ENCODE data around the gene INMT.

INMT gene

GRCh38 chr7:30745261-30745941 lies 6.5 kb upstream of the INMT start:
- DNase-seq (ENCODE audit: low read depth) = no peak
- no peak for TF ChIP-seq CTCF (conservative IDR thresholded peaks at IDR 0.05; ENCODE audit: control insufficient read depth, insufficient read depth, low read depth, low read length)
- H3K4me3 ChIP-seq (ENCODE audit: control insufficient read depth, low read depth, low read length) = no peak overlapping the region

GRCh38 chr7:30750010-30750409 lies 1.9 kb upstream of the INMT start:
- DNase-seq (ENCODE audit: low read depth) = no peak
- no peak for TF ChIP-seq CTCF (conservative IDR thresholded peaks at IDR 0.05; ENCODE audit: control insufficient read depth, insufficient read depth, low read depth, low read length)
- no peak overlapping the region for H3K4me3 ChIP-seq (ENCODE audit: control insufficient read depth, low read depth, low read length)

GRCh38 chr7:30750683-30751650 lies 968 bp upstream of the INMT start:
- no peak for TF ChIP-seq CTCF (conservative IDR thresholded peaks at IDR 0.05; ENCODE audit: control insufficient read depth, insufficient read depth, low read depth, low read length)
- H3K4me3 ChIP-seq (ENCODE audit: control insufficient read depth, low read depth, low read length) = no peak overlapping the region
- peak; percentile 95 for DNase-seq (ENCODE audit: low read depth)

- TF ChIP-seq CTCF (conservative IDR thresholded peaks at IDR 0.05; ENCODE audit: control insufficient read depth, insufficient read depth, low read depth, low read length) = no peak
- no peak overlapping the region for H3K4me3 ChIP-seq (ENCODE audit: control insufficient read depth, low read depth, low read length)
- DNase-seq (ENCODE audit: low read depth) = no peak
These were observed 549 bp downstream of the INMT start for GRCh38 chr7:30752484-30752883.

- peak; percentile 66 for DNase-seq (ENCODE audit: low read depth)
- TF ChIP-seq CTCF (conservative IDR thresholded peaks at IDR 0.05; ENCODE audit: control insufficient read depth, insufficient read depth, low read depth, low read length) = no peak
- no peak overlapping the region for H3K4me3 ChIP-seq (ENCODE audit: control insufficient read depth, low read depth, low read length)
These were observed 1.0 kb downstream of the INMT start for GRCh38 chr7:30752979-30753378.

GRCh38 chr7:30754315-30754877 lies 2.5 kb downstream of the INMT start:
- H3K4me3 ChIP-seq (ENCODE audit: control insufficient read depth, low read depth, low read length) = no peak overlapping the region
- no peak for DNase-seq (ENCODE audit: low read depth)
- TF ChIP-seq CTCF (conservative IDR thresholded peaks at IDR 0.05; ENCODE audit: control insufficient read depth, insufficient read depth, low read depth, low read length) = no peak

Data from fibroblast of mammary gland (primary cell).